VCaP (cell line): Measurements from ENCODE around the gene B4GALT1.

Experiments used
- H3K27ac ChIP-seq: fragments of 450-650 bp; 2 replicates; pipeline ENCODE4 v1.5.1; 2017
- CTCF ChIP-seq: fragments of 450-650 bp; conservative IDR thresholded peaks from 2 replicates; pipeline ENCODE4 v1.5.1; 2017; ENCODE audit warnings: mild to moderate bottlenecking, moderate library complexity

Gene B4GALT1

GRCh38 chr9:33128570-33128969, 38.6 kb downstream of the B4GALT1 start:
- TF ChIP-seq CTCF: no peak
- no peak overlapping the region for H3K27ac ChIP-seq

DNA sequence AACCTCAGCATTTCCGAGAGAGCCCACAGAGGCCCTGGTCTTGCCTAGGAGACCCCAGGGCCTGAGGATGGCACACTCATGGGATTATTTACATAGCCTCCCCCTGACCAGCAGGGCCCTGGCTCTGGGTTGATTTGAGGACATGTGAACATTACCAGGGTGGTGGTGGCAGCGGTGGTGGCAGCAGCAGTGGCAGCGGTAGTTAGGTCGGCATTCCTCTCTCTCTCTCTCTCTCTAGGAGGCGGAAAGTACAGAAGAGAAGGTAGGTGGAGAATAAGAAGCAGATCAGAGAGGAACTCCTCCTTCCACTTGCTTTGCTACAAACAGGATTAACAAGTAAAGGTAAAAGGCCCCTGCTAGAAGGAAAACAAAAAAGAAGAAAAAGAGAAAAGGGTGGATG, 39.3 kb downstream of the B4GALT1 start:
- TF ChIP-seq CTCF: no peak
- no peak overlapping the region for H3K27ac ChIP-seq

GRCh38 chr9:33125871-33126823, 41.0 kb downstream of the B4GALT1 start:
- no peak overlapping the region for H3K27ac ChIP-seq
- no peak for TF ChIP-seq CTCF

DNA sequence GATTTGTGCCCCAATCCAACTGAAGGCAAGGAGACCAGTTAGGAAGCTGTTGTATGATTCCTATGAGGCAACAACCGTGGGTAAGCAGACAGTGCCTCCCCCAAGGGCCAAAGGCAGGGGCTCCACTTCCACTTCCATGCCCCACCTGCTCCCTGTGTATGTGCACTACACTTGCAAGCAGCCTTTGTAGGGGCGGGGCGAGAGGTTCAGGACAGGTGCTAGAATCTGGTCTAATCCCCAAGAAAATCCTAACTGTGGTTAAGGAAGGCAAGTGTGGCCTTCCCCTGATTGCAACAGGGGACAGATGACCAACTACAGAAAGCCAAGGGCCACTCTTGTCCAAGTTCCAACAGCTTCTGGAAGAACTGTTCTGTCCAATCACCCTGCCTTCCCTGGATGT, 41.7 kb downstream of the B4GALT1 start:
- no peak for TF ChIP-seq CTCF
- no peak overlapping the region for H3K27ac ChIP-seq

- H3K27ac ChIP-seq: no peak overlapping the region
- TF ChIP-seq CTCF: no peak
These were observed 42.3 kb downstream of the B4GALT1 start for GRCh38 chr9:33124751-33125381.

DNA sequence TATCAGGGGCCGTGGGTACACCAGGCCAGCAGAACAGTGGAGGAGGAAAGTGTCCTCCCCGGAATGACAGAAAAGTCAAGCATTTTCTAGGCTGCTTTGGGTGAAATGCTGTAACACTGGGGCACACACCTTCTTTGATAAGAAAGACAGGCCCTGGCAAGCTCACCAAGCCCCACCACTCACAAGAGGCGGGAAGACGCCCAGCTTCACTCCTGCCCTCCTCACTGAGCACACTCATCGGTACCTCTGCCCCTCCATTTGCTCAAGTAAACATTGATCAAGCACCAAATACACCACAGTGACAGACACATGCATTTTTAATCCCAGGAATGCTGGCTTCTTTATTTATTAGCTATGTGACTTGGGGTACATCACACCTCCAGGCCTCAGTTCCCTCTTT, 43.1 kb downstream of the B4GALT1 start:
- no peak for TF ChIP-seq CTCF
- H3K27ac ChIP-seq: no peak overlapping the region

- no peak for TF ChIP-seq CTCF
- H3K27ac ChIP-seq: no peak overlapping the region
These were observed 43.6 kb downstream of the B4GALT1 start for GRCh38 chr9:33123407-33124031.
